Left lobe of liver (tissue), 2 donors: ENCODE data around the gene TAS1R2. TPM values are rescaled to one million over a fixed set of nuclear protein-coding genes. Genes with fewer than 3 reads are reported as not detected.

Source experiments
- ATAC-seq: fragments of 200-7000 bp; cut with Tn5 transposase; one replicate; pipeline ENCODE4 v1.9.1; 2020; ENCODE audit warnings: mild to moderate bottlenecking, moderate library complexity
- DNase-seq: peaks from one replicate; pipeline ENCODE4 v3.0.0-alpha.2; 2020; ENCODE audit warnings: low spot score
- total RNA-seq: library from RNA; stranded (reverse); gene quantifications from one replicate; pipeline ENCODE4 v1.2.1, GENCODE V29; 2021
- donor health status: DM: no; HTN: no; CAD: no; lungs with moderate emphysema.
- donor health status: DM: no; HTN: yes; CAD: no.

The TAS1R2 gene
- total RNA-seq, 1 donor from 2014 or later: not detected

- ATAC-seq (no peak), DNase-seq (no peak)
Observed at GRCh38 chr1:18803851-18804250, 55.6 kb downstream of the TAS1R2 start.

DNA sequence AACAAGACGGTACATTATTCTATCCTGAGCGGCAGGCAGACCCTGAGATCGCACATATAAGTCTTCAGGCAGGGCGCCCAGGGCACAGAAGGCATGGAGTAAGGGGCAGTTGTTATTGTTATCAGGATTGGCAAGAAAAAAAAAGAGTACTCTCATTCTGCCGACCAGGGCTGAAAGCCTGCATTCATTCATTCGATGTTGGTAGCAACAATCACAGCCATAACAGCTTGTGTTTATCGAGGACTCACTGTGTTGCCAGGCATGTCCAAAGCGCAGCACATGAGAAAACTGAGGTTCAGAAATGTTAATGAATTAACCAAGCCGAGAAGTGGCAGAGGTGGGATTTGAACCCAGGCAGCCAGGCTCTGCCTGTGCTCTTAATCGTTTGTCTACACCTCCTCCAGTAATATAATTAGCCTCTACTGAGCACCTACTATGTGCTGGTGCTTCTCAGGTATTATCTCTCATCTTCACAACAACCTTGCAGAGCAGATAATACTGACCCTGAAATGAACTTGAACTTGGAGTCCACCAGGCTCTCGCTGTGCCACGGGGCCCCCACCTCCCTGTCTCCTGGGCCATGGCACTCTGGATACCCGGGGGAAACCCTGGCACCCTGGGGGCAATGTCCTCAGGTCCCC lies 56.2 kb downstream of the TAS1R2 start:
- ATAC-seq (no peak), DNase-seq (no peak)

DNA sequence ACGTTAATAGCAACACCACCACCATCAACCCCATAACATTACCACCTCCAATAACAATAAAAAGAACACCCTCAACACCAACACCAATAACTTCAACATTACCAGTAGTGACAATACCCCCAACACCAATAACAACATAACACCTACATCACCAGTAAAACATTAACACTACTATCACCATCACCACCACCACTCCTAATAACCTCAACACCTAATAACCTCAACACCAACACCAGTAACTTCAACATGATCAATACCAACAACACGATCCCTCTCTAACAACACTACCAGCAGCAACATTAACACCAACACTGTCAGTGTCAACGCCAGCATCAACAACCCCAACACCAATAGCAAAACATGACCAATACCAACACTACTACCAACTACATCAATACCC lies 57.2 kb downstream of the TAS1R2 start:
- no peak for ATAC-seq
- DNase-seq: no peak

DNA sequence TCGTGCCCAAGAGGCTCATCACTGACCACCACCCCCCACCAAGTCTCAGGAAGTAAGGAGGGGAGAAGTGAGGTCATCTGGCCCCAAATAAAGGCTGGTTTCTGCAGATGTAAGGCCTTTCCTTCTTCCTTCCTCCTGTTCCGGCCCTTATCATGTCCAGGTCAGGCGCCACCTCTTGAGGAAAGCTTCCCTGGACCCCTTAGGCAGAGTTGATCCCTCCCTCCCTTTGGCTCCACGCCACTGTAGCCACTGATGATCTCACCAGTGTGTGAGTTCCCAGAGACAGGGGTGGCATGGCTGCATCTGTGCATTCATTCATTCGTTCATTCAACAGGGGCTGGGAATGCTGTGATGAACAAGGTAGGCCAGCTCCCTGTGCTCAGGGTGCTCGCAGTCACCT lies 59.2 kb downstream of the TAS1R2 start:
- DNase-seq: no peak
- no peak for ATAC-seq

DNA sequence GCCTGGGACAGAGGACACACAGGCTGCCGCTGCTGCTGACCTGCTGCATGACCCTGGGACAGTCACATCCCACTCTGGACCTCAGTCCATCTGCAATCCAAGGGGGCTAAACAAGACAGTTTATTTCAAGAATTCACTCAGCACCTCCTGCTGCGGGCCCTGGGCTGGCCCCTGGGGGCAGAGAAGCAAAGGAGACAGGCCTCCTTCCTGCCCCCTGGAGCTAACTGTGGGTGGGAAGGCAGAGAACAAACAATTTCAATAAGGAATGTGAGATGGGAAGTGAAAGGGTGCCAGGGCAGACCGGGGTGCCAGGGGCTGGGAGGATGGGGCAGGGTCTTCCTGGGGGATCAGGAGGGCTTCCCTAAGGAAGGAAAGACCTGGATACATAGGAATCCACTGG lies 60.0 kb downstream of the TAS1R2 start:
- ATAC-seq (no peak), DNase-seq (no peak)

- DNase-seq (no peak), ATAC-seq (no peak)
Observed at GRCh38 chr1:18798946-18799345, 60.5 kb downstream of the TAS1R2 start.

DNA sequence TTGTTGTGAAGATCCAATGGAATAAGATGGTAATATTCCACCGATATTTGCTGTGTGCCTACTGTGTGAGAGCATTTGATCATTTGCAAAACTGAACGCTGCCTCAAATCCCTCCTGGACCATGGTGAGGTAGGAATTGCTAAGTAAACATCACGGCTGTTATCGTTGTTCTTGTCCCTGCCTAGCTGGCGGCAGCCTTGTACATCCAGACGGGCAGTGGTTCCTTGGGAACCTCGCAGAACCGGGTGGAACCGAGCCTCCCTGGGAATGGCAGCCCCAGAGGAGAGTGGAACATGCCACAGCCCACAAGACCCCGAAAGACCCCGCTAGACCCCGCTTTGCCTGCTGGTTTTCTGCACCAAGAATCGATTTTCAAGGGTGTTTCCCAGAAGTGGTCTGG lies 60.9 kb downstream of the TAS1R2 start:
- no peak for ATAC-seq
- DNase-seq: no peak

DNA sequence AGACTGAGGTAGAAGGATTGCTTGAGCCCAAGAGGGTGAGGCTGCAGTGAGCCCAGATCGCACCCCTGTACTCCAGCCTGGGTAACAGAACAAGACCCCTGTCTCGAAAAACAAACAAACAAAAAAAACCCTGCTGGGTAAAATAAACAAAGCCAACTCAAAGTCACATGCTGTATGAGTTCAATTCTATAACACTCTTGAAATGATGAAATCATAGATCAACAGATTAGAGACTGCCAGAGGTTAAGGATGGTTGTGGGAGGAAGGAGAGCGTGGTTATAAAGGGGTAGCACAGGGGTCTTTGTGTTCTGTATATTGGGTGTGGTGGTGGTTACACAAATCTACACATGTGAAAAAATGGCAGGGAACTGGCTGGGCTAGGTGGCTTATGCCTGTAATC lies 62.5 kb downstream of the TAS1R2 start:
- DNase-seq (no peak), ATAC-seq (no peak)

DNA sequence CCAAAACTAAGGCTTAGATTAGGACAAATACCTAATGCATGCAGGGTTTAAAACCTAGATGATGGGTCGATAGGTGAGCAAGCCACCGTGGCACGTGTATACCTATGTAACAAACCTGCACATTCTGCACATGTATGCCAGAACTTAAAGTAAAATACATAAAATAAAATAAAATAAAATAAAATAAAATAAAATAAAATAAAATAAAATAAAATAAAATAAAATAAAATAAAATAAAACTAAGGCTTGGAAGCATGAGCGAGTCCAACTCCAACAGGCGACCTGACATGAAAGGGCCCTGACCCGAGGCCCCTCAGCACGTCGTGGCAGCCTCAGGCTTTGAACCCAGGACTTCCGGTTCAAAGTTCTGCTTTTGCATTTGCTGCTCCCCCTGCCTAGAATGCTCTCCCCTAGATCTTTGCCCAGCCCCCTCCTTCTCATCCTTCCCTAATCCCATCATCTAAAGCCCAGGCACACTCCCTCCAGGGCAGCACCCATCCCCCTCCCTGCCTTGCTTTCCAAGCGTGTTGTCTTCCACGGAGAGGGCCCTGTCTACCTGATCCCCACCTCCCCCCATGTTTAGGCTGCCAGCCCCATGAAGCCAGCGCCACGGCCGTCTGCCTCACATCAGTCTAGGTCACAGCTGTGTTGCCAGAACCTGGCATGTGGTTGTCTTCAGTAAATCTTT lies 64.3 kb downstream of the TAS1R2 start:
- ATAC-seq: no peak
- no peak for DNase-seq

- no peak for DNase-seq
- no peak for ATAC-seq
Observed at GRCh38 chr1:18794561-18794960, 64.9 kb downstream of the TAS1R2 start.

DNA sequence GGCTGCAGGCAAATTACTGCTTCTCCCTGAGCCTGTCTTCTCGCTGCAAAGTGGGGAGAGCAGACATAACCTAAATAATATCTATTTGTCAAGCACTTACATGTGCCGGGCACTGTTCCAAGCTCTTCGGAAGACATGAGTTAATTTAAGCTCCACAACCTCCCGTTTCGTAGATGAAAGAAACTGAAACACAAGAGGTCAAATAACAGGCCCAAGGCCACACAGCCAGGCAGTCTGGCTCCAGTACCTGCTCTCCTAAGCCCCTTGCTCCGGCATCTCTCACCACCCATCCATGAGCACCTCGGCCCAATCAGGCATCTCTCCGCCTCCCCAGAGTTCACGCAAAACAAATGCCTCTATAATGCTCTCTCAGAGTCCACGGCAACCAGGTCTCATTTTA lies 65.4 kb downstream of the TAS1R2 start:
- ATAC-seq (no peak), DNase-seq (no peak)

- no peak for DNase-seq
- ATAC-seq: no peak
Observed at GRCh38 chr1:18793164-18793563, 66.3 kb downstream of the TAS1R2 start.

- ATAC-seq (no peak), DNase-seq (no peak)
Observed at GRCh38 chr1:18792747-18793146, 66.7 kb downstream of the TAS1R2 start.

Other genes starting within 250 kb of the TAS1R2 start
- gene PAX7, start 228.8 kb downstream of the TAS1R2 start, total RNA-seq: not detected
- gene ALDH4A1, start 42.9 kb upstream of the TAS1R2 start, total RNA-seq: 359 TPM
- gene IFFO2, start 97.0 kb upstream of the TAS1R2 start, total RNA-seq: 4.1 TPM